Measurements from ENCODE around the gene MCEMP1.

The MCEMP1 gene

GRCh38 chr19:7676854-7677253 lies at the start of gene MCEMP1:
Gene MCEMP1, plus strand, starts transcription at chr19:7677090. Its CDS starts 31 bp downstream, at chr19:7677121.
- no peak for DNase-seq

GRCh38 chr19:7627166-7627565 lies 49.7 kb upstream of the MCEMP1 start:
- no peak for DNase-seq

- DNase-seq: no peak
These were observed 48.1 kb upstream of the MCEMP1 start for GRCh38 chr19:7628589-7629311.

GRCh38 chr19:7629347-7630054 lies 47.4 kb upstream of the MCEMP1 start, which contains the start of the genes PET100 and XAB2:
Gene PET100, plus strand, starts transcription at chr19:7629793. Its CDS starts 41 bp downstream, at chr19:7629834.
Gene XAB2, minus strand, starts transcription at chr19:7629545. Its CDS starts 18 bp downstream, at chr19:7629527.
- DNase-seq: peak; percentile 95 to 96

GRCh38 chr19:7631577-7631976 lies 45.3 kb upstream of the MCEMP1 start:
- no peak for DNase-seq

- no peak for DNase-seq
These were observed 44.3 kb upstream of the MCEMP1 start for GRCh38 chr19:7632340-7633203.

- DNase-seq: no peak
These were observed 43.2 kb upstream of the MCEMP1 start, which contains the start of gene PCP2 for GRCh38 chr19:7633698-7634097. Gene PCP2, minus strand, starts transcription at chr19:7633719. Its CDS starts 262 bp downstream, at chr19:7633457.

GRCh38 chr19:7635670-7636069 lies 41.2 kb upstream of the MCEMP1 start:
- DNase-seq: no peak

GRCh38 chr19:7636317-7636690 lies 40.6 kb upstream of the MCEMP1 start:
- no peak for DNase-seq

GRCh38 chr19:7636691-7637373 lies 40.1 kb upstream of the MCEMP1 start, which contains the start of gene STXBP2:
Gene STXBP2, plus strand, starts transcription at chr19:7637110. Its CDS starts 40 bp downstream, at chr19:7637150.
- peak; percentile 22 to 80 for DNase-seq

GRCh38 chr19:7637374-7638256 lies 39.3 kb upstream of the MCEMP1 start:
- no peak for DNase-seq

GRCh38 chr19:7638802-7639465 lies 38.0 kb upstream of the MCEMP1 start:
- no peak for DNase-seq

GRCh38 chr19:7639863-7640348 lies 37.0 kb upstream of the MCEMP1 start:
- no peak for DNase-seq

GRCh38 chr19:7640803-7641202 lies 36.1 kb upstream of the MCEMP1 start:
- DNase-seq: no peak

- no peak for DNase-seq
These were observed 35.3 kb upstream of the MCEMP1 start for GRCh38 chr19:7641290-7642276.

GRCh38 chr19:7642295-7643030 lies 34.4 kb upstream of the MCEMP1 start:
- DNase-seq: no peak

GRCh38 chr19:7643031-7643415 lies 33.9 kb upstream of the MCEMP1 start:
- no peak for DNase-seq
